OCI-LY7 (cell line): ENCODE results near the gene TCERG1L. TPM values are rescaled to one million over a fixed set of nuclear protein-coding genes. Genes with fewer than 3 reads are reported as not detected.

Source experiments
- BruUV-seq: library from RNA; stranded (reverse); fragments of 400-500 nt; replicated peaks from 2 replicates; lab custom pipeline; 2021; lab: Mats Ljungman, UMichigan
- CTCF ChIA-PET: fragments of 300-600 bp; sonication (Branson Sonifier 250); formaldehyde crosslinking; loops from one replicate; lab custom pipeline; 2022; ENCODE audit warnings: antibody characterized with exemption; ENCODE audit not compliant: unreplicated experiment; lab: Charles Lee
- POLR2A ChIA-PET: fragments of 300-600 bp; sonication (Branson Sonifier 250); formaldehyde crosslinking; loops from one replicate; lab custom pipeline; 2022; ENCODE audit warnings: antibody characterized with exemption; lab: Charles Lee
- DNase-seq: peaks from one replicate; pipeline ENCODE4 v3.0.0-alpha.2; 2015; ENCODE audit warnings: low spot score
- H2AFZ ChIP-seq: fragments of 200-600 bp; sonication (generic), shearing (Covaris generic); 2 replicates; pipeline ENCODE4 v1.6.1; 2014; ENCODE audit warnings: mild to moderate bottlenecking, antibody characterized with exemption, low read length, moderate library complexity
- H3K27ac ChIP-seq: fragments of 200-600 bp; sonication (generic); 2 replicates; pipeline ENCODE4 v1.5.1; 2014; ENCODE audit warnings: mixed run types, low read depth, mild to moderate bottlenecking, moderate library complexity, low read length, inconsistent platforms; ENCODE audit not compliant: poor library complexity, severe bottlenecking
- H3K36me3 ChIP-seq: fragments of 200-600 bp; sonication (generic); 2 replicates; pipeline ENCODE4 v1.6.1; 2014; ENCODE audit warnings: mild to moderate bottlenecking, antibody characterized with exemption, low read length, moderate library complexity, mixed read lengths; ENCODE audit not compliant: insufficient read depth
- H3K4me1 ChIP-seq: fragments of 200-600 bp; sonication (generic); 2 replicates; pipeline ENCODE4 v1.5.1; 2014; ENCODE audit warnings: mild to moderate bottlenecking, low read length; ENCODE audit not compliant: insufficient read depth, poor library complexity, severe bottlenecking
- H3K4me2 ChIP-seq: fragments of 200-600 bp; sonication (generic); 2 replicates; pipeline ENCODE4 v1.6.1; 2014; ENCODE audit warnings: mild to moderate bottlenecking, low read length
- H3K4me3 ChIP-seq: fragments of 200-600 bp; sonication (generic); 2 replicates; pipeline ENCODE4 v1.5.1; 2014; ENCODE audit warnings: mild to moderate bottlenecking, low read depth, low read length; ENCODE audit not compliant: poor library complexity, severe bottlenecking
- H3K79me2 ChIP-seq: fragments of 200-600 bp; sonication (generic); 2 replicates; pipeline ENCODE4 v1.6.1; 2016; ENCODE audit warnings: low read depth, mild to moderate bottlenecking, low read length, moderate library complexity, mixed read lengths; ENCODE audit not compliant: insufficient read depth
- H3K9me2 ChIP-seq: fragments of 200-600 bp; sonication (generic); 2 replicates; pipeline ENCODE4 v1.6.1; 2016; ENCODE audit warnings: mild to moderate bottlenecking, low read length, mixed read lengths; ENCODE audit not compliant: insufficient read depth
- H3K9me3 ChIP-seq: fragments of 200-600 bp; sonication (generic); 2 replicates; pipeline ENCODE4 v1.6.1; 2014; ENCODE audit warnings: mild to moderate bottlenecking, mixed run types, low read length, mixed read lengths
- H4K20me1 ChIP-seq: fragments of 200-600 bp; sonication (generic); 2 replicates; pipeline ENCODE4 v1.6.1; 2014; ENCODE audit warnings: mild to moderate bottlenecking, antibody characterized with exemption, low read length, moderate library complexity, mixed read lengths; ENCODE audit not compliant: insufficient read depth
- CTCF ChIP-seq: fragments of 200-600 bp; sonication (generic); conservative IDR thresholded peaks from 2 replicates; pipeline ENCODE4 v1.5.1; 2014; ENCODE audit warnings: mild to moderate bottlenecking, antibody characterized with exemption, low read length, moderate library complexity, mixed read lengths
- EZH2phosphoT487 ChIP-seq: fragments of 200-600 bp; sonication (generic); IDR thresholded peaks from 2 replicates; pipeline ENCODE4 v1.6.1; 2018; ENCODE audit warnings: low read depth, borderline replicate concordance, mild to moderate bottlenecking, mixed run types, antibody characterized with exemption, low read length, moderate library complexity, mixed read lengths
- intact Hi-C: fragments of 100-400 bp; cut with micrococcal nuclease; formaldehyde crosslinking; loops from one replicate; pipeline ENCODE4 v1.10.0; 2022; ENCODE audit not compliant: unreplicated experiment
- total RNA-seq, 2 experiments: library from RNA; depleted of rRNA in 1 of 2; stranded (reverse); fragments of >200 nt in 1 of 2; shearing (Covaris generic) in 1 of 2; gene quantifications; 2 replicates each; pipeline ENCODE4 v1.2.3, GENCODE V29; 2014 to 2022

TCERG1L gene
- total RNA-seq, 2 experiments from 2014 or later = not detected

- POLR2A ChIA-PET = no interaction called here
- Histone ChIP-seq H3K9me2 (no peaks in the 10 kb centered on the region), H4K20me1 (no peaks in the 10 kb centered on the region), H2AFZ (no peak overlapping the region), H3K9me3 (no peaks in the 10 kb centered on the region), H3K4me3 (no peak overlapping the region), H3K79me2 (no peaks in the 10 kb centered on the region), H3K36me3 (no peaks in the 10 kb centered on the region), H3K27ac (no peak overlapping the region), H3K4me1 (no peaks in the 10 kb centered on the region), H3K4me2 (no peak overlapping the region)
- DNase-seq = no peak
- intact Hi-C loops = no loop called here
- no peak for TF ChIP-seq CTCF
- no peak for TF ChIP-seq EZH2phosphoT487
- CTCF ChIA-PET = no interaction called here
- no TSS peak for BruUV-seq
Measured at GRCh38 chr10:131109291-131109690, 202.2 kb downstream of the TCERG1L start.

DNA sequence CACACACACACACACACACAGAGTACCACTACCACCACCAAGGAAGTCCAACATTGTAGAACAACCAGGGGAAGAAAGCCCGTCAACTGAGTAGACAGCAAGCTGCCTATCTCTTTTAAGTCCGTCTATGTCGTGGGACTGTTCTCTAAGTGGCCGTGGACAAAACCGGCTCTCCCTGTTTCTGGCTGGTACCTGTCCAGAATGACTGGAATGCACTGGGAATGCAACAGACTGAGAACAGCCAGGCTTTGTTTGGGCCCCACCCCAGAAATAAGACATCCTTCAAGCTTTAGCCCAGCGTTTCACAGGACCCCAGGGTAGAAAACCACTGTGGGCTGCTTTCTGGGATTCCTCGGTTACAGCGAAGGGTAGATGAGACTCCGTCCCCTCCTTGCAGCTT is 203.6 kb downstream of the TCERG1L start:
- BruUV-seq = no TSS peak
- POLR2A ChIA-PET = no interaction called here

DNA sequence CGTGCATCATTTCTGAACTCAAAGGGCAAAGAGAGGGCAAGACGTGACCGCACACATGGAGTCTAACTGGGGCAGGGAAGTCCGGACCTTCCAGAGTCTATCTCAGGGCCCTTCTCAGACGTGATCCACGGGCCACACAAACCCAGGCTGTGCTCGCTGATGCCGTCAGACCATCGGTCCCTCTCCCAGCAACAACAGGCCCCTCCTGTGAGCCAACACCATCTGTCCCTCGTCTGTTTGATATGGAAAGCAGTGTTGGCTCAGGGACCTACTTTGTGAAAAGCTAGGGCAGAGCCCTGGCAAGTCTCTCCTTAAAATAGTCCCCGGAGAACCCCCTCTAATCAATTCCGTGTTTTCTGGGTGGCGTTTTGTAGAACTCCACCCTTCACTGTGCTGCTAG is 208.8 kb downstream of the TCERG1L start:
- CTCF ChIA-PET = no interaction called here
- TF ChIP-seq EZH2phosphoT487 (no peak), CTCF (no peak)
- no peak for DNase-seq
- no peaks in the 10 kb centered on the region for H3K9me2 ChIP-seq
- H3K9me3 ChIP-seq = no peaks in the 10 kb centered on the region
- no peak overlapping the region for H2AFZ ChIP-seq
- H3K27ac ChIP-seq = no peak overlapping the region
- H3K4me1 ChIP-seq = no peaks in the 10 kb centered on the region
- BruUV-seq = no TSS peak
- intact Hi-C loops = no loop called here
- H3K4me2 ChIP-seq = no peak overlapping the region
- no peaks in the 10 kb centered on the region for H4K20me1 ChIP-seq
- H3K4me3 ChIP-seq = no peak overlapping the region
- no peaks in the 10 kb centered on the region for H3K79me2 ChIP-seq
- no peaks in the 10 kb centered on the region for H3K36me3 ChIP-seq
- POLR2A ChIA-PET = no interaction called here

More for the DNA sequence above, 203.6 kb downstream of the TCERG1L start:
- Histone ChIP-seq H3K79me2 (no peaks in the 10 kb centered on the region), H3K27ac (no peak overlapping the region), H3K4me1 (no peaks in the 10 kb centered on the region), H3K9me2 (no peaks in the 10 kb centered on the region), H3K4me2 (no peak overlapping the region), H3K36me3 (no peaks in the 10 kb centered on the region), H2AFZ (no peak overlapping the region), H3K4me3 (no peak overlapping the region), H3K9me3 (no peaks in the 10 kb centered on the region), H4K20me1 (no peaks in the 10 kb centered on the region)
- TF ChIP-seq EZH2phosphoT487 = no peak
- TF ChIP-seq CTCF = no peak
- DNase-seq = no peak
- CTCF ChIA-PET = no interaction called here
- intact Hi-C loops = no loop called here
